ENCODE results near the gene HBE1.
"Not testable (repeated sequence)": the region's sequence is repeated elsewhere in the genome, so short reads cannot be mapped to it uniquely, and the experiment has no call there.

The HBE1 gene

DNA sequence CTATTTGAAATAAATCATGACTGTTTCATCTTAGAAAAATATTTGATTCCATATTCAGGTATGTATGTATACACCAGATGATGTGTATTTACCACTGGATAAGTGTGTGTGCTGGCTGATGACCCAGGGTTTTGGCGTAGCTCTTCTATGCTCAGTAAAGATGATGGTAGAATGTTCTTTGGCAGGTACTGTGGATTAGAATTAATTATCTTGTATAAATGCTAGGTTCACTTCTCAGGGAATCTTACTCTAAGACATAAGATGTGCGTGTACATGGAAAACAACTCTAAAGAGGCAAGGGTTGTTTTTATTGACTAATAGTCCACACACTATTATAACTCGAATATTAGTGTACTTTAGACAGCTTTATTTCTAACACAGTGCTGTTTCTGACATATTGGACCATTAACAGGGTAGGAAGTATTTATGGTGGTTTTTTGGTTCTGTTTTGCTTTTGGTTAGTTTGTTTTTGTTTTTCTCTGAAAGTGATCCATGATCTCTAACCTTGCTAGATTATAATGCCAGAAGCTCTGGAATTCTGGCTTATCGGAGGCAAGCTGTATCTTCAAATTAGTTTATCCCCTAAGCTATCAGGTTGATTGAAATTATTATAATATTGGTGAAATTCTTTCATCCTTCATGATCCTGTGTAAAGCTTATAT lies 19.1 kb downstream of the HBE1 start:
- H3K4me1 Mint-ChIP-seq, result no peaks in the 10 kb centered on the region
- H3K36me3 Mint-ChIP-seq, result no peaks in the 10 kb centered on the region

DNA sequence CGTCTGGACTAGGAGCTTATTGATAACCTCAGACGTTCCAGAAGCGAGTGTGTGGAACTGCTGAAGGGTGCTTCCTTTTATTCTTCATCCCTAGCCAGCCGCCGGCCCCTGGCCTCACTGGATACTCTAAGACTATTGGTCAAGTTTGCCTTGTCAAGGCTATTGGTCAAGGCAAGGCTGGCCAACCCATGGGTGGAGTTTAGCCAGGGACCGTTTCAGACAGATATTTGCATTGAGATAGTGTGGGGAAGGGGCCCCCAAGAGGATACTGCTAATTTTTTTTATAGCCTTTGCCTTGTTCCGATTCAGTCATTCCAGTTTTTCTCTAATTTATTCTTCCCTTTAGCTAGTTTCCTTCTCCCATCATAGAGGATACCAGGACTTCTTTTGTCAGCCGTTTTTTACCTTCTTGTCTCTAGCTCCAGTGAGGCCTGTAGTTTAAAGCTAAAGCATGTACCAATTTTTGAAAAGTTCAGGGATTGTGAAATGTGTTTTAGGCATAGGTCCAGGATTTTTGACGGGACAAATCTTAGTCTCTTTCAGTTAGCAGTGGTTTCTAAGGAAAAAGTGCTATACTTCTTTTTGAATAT lies 19.8 kb downstream of the HBE1 start, which contains the start of gene HBG1:
Gene HBG1 (minus strand): TSS at position 51 of the 590 bp plus-strand sequence. CDS start 53 bp downstream, outside the sequence.
- not testable (repeated sequence) for H3K9me3 Mint-ChIP-seq; H3K4me1 Mint-ChIP-seq; H3K27ac Mint-ChIP-seq; H3K4me3 Mint-ChIP-seq; DNase-seq (ENCODE audit: low spot score in 2 of 2); ATAC-seq; H3K36me3 Mint-ChIP-seq

More for the DNA sequence above, 19.1 kb downstream of the HBE1 start:
- ATAC-seq (no peak), DNase-seq (ENCODE audit: low spot score in 2 of 2) (no peak)
- Mint-ChIP-seq H3K9me3 (no peaks in the 10 kb centered on the region), H3K4me3 (no peak overlapping the region), H3K27ac (no peak overlapping the region)

DNA sequence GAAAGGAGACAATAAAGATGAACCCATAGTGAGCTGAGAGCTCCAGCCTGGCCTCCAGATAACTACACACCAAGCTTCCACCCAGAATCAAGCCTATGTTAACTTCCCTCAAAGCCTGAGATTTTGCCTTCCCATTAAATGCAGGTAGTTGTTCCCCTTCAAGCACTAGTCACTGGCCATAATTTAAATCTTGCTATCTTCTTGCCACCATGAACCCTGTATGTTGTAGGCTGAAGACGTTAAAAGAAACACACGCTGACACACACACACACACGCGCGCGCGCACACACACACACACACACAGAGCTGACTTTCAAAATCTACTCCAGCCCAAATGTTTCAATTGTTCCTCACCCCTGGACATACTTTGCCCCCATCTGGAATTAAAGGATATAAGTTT lies 21.2 kb downstream of the HBE1 start:
- DNase-seq (ENCODE audit: low spot score in 2 of 2); H3K27ac Mint-ChIP-seq; H3K4me1 Mint-ChIP-seq; H3K4me3 Mint-ChIP-seq; ATAC-seq; H3K36me3 Mint-ChIP-seq; H3K9me3 Mint-ChIP-seq: not testable (repeated sequence)

DNA sequence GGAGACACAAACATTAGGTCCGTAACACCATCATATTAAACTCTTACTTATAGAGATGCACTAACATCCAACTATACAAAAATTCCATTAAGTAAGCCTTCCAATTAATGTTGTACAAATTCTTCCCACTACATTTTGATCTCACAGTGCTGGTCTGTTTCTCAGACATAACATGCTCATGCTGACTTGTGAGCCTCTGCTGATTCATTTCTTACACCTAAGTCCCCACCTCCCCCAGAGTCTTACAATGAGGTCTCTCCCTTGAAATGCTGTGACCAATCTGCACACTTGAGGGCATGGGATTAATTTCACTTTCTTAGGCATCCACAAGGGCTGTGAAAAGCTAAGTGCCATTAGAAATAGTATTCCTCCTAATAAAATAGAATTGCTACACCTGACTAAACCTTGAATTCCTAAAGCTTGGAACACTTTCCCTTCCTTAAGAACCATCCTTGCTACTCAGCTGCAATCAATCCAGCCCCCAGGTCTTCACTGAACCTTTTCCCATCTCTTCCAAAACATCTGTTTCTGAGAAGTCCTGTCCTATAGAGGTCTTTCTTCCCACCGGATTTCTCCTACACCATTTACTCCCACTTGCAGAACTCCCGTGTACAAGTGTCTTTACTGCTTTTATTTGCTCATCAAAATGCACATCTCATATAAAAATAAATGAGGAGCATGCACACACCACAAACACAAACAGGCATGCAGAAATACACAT lies 22.1 kb downstream of the HBE1 start:
- Mint-ChIP-seq H3K9me3 (no peaks in the 10 kb centered on the region), H3K36me3 (no peaks in the 10 kb centered on the region), H3K4me3 (no peak overlapping the region), H3K4me1 (no peaks in the 10 kb centered on the region), H3K27ac (no peak overlapping the region)
- DNase-seq (ENCODE audit: low spot score in 2 of 2), result no peak
- ATAC-seq, result no peak

DNA sequence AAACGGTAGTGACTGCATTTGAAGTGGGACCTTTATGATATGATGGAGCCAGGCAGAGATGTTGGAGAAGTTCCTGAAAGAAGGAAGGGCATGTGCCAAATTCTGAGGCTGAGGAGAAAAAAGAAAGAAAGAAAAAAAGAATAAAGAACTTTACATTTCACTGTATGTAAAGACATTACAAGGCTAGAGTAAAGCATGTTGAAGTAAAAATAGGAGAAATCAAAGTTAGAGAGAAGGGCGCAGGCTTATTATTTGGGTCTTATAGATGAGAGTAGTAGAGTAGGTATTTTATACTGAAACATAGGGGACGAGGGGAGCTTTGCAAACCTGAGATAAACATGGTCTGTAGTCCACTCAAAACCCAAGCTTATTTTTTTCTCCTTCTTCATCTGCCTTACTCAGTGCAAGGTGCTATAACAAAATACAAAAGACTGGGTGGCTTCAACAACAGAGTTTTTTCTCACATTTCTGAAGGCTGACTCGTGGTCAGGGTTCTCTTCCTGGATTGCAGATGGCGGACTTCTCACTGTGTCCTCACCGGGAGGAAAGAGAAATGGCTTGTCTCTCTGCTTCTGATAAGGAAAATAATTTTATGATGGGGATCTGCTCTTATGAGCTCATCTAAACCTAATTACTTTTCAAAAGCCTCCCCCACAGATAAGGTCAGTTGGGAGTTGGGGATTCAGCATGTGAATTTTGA lies 22.8 kb downstream of the HBE1 start:
- no peak for ATAC-seq
- Mint-ChIP-seq H3K36me3 (no peaks in the 10 kb centered on the region), H3K4me1 (no peaks in the 10 kb centered on the region), H3K27ac (no peak overlapping the region), H3K4me3 (no peak overlapping the region), H3K9me3 (no peaks in the 10 kb centered on the region)
- no peak for DNase-seq (ENCODE audit: low spot score in 2 of 2)

DNA sequence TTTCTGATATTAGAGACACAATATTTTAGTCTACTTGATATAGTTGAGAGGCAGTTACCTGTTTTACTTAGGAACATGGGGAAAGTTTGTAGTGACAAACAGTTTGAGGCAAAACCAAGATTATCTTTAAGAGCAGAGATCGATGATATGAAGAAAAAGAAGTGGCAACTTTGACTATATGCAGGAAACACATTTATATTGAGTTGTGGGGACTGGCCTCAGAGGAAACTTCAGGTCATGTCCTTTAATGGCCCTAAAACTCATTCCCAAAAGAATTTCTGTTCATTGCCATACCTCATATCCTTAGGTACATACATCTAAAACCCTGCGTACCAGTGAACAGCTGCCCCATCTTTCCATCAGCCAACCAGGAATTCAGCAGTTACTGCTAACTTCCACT lies 24.6 kb downstream of the HBE1 start:
- H3K27ac Mint-ChIP-seq, result no peak overlapping the region

DNA sequence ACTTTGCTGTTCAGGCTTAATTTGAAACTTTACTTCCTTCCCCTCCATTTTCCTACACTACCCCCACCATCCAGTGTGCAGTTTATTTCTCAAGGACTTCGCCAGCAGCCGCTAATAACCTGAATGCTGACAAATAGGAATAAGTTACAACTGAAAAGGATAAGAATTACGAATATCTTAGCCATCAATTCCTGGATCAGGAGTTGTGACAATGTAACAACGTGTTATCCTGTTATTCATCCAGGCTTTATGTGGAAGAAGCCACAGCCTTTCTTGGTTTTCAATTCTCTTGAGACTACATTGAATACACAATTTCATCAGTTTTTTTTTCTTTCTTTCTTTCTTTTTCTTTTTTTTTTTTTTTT lies 25.9 kb downstream of the HBE1 start:
- DNase-seq (ENCODE audit: low spot score in 2 of 2) (no peak), ATAC-seq (no peak)
- Mint-ChIP-seq H3K4me3 (no peak overlapping the region), H3K4me1 (no peaks in the 10 kb centered on the region), H3K9me3 (no peaks in the 10 kb centered on the region), H3K36me3 (no peaks in the 10 kb centered on the region), H3K27ac (no peak overlapping the region)

More for the DNA sequence above, 24.6 kb downstream of the HBE1 start:
- Mint-ChIP-seq H3K36me3 (no peaks in the 10 kb centered on the region), H3K4me1 (no peaks in the 10 kb centered on the region), H3K4me3 (no peak overlapping the region), H3K9me3 (no peaks in the 10 kb centered on the region)
- ATAC-seq, result no peak
- no peak for DNase-seq (ENCODE audit: low spot score in 2 of 2)

DNA sequence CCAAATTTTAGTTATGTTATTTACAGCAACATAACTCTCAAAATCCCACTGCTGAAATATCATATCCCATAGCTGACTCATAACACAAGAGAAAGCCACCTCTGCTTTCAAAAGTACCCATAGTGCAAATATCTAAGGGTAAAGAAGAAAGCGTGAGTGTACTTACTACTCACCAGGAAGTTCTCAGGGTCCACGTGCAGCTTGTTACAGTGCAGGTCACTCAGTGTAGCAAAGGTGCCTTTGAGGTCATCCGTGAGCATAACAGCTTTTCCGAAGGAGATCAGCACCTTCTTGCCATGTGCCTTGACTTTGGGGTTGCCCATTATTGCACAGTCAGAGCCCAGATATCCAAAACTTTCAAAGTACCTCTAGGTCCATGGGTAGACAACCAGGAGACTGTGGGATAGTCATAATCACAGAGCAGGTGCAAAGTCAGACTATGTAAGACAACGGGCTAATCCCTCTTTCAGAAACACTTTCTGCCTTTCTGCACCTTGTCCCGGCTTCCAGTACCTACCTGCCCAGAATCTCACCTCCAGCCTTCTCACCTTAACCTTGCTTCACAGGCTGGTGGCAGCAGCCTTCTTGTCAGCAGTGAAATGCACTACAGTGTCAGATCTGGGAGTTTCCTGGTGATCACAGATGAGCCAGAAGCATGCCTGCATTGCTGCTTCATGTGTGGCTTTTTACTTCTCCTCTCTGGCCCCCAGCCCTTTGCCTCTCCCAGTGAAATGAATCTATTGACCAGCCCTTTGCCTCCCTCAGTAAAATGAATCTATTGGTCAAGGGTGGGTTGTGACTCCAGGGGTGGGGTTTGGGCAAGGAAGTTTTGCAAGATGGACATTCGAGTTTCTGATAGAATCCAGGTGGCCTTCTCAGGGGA lies 26.6 kb downstream of the HBE1 start:
- Mint-ChIP-seq H3K36me3 (no peaks in the 10 kb centered on the region), H3K4me1 (no peaks in the 10 kb centered on the region), H3K4me3 (no peak overlapping the region), H3K9me3 (no peaks in the 10 kb centered on the region), H3K27ac (no peak overlapping the region)
- ATAC-seq (no peak), DNase-seq (ENCODE audit: low spot score in 2 of 2) (no peak)

DNA sequence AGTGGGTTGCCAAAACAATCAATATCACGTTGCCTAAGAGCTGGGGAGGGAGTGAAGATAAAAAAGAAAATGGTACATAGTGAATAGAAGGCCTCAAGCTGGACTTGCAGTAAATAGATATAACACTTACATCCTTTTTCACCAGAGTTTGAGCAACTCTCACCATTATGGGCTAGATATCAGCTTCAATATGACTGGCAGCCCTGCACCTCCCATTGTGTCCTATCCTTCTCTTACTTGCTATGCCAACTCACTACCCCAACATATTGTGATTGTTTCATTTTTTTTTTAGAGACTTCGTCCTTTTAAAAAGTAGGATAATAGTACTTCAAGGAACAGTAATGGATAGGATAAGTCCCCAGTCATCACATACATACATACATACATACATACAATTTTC lies 27.5 kb downstream of the HBE1 start:
- Mint-ChIP-seq H3K36me3 (no peaks in the 10 kb centered on the region), H3K4me1 (no peaks in the 10 kb centered on the region), H3K27ac (no peak overlapping the region), H3K9me3 (no peaks in the 10 kb centered on the region), H3K4me3 (no peak overlapping the region)
- DNase-seq (ENCODE audit: low spot score in 2 of 2) (no peak), ATAC-seq (no peak)

DNA sequence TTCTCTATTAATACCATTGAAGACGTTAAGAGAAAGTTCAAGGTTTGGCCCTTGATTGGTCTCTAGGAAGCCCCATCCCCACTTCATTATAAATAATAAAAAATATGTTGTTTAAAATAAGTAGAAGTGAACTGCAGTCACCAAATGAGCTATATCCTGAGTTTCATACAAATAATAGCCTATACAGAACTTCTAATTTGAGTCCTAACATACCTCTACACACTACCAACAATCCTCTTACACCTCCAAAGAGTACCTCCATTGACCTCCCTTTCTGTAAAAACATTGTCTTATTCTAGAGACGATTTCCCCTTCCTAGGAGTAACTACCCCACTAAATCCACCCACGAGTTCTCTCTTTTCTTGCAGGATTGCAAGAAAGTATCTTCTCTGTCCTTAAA lies 28.3 kb downstream of the HBE1 start:
- Mint-ChIP-seq H3K27ac (no peak overlapping the region), H3K36me3 (no peaks in the 10 kb centered on the region), H3K9me3 (no peaks in the 10 kb centered on the region), H3K4me3 (no peak overlapping the region), H3K4me1 (no peaks in the 10 kb centered on the region)
- ATAC-seq, result no peak
- DNase-seq (ENCODE audit: low spot score in 2 of 2), result no peak

DNA sequence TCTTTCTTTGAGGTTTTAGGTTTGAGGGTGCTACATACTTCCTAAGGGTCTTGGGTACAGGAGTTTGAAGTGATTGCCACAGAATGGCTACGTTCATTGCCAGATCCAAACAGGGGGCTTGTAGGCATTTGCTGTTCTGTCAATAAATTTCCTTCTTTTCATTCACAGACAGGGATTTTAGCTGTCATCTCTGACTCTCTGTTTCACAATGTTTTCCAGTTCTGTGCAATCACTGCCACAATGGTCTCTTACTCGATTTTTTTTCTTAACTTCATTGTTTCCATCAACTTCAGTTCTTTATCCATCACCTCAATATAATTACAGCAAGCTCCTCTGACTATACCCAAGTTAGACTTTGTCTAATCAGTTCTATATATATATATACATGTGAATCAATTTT lies 29.3 kb downstream of the HBE1 start:
- no peak overlapping the region for H3K27ac Mint-ChIP-seq
- ATAC-seq (no peak), DNase-seq (ENCODE audit: low spot score in 2 of 2) (no peak)
- no peaks in the 10 kb centered on the region for H3K4me1 Mint-ChIP-seq
- H3K9me3 Mint-ChIP-seq, result no peaks in the 10 kb centered on the region
- no peak overlapping the region for H3K4me3 Mint-ChIP-seq
- no peaks in the 10 kb centered on the region for H3K36me3 Mint-ChIP-seq

DNA sequence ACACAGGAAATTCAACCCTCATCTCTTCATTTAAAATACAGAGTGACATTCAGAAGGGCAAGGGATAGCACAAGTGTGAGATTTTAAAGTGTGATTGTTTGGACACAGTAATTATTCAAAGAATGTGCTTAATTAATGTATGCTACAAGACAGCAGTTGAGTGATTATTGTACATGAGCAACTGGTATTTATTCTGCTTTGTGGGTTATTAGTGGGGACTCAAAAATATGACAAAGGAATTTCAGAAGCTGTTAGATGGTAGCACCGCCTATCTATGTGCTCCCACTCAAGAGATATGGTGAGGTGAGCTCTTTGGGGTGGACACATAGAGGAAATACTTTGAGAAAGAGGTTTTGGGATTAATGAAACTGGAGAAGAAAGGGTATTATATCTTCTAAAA lies 29.7 kb downstream of the HBE1 start:
- Mint-ChIP-seq H3K4me1 (no peaks in the 10 kb centered on the region), H3K36me3 (no peaks in the 10 kb centered on the region), H3K27ac (no peak overlapping the region), H3K9me3 (no peaks in the 10 kb centered on the region), H3K4me3 (no peak overlapping the region)
- no peak for ATAC-seq
- DNase-seq (ENCODE audit: low spot score in 2 of 2), result no peak

DNA sequence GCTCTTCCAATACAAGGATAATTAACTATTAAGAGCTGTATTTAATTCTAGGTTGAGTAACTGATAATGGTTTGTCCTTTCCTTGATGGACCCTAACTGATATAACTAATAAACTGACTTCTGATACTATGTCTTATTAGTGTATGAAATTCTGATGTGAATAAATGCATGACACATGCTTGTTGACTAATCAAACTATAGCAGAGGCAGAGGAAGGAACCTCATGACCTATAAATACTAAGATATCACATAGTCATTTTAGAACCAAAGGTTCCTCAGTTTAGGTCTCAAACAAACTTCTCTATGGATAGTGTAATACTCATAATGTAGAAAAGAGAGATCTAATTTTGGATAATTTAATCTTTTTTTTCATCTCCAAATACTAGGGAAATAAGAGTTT lies 30.7 kb downstream of the HBE1 start:
- no peaks in the 10 kb centered on the region for H3K4me1 Mint-ChIP-seq
- no peaks in the 10 kb centered on the region for H3K36me3 Mint-ChIP-seq
- ATAC-seq (no peak), DNase-seq (ENCODE audit: low spot score in 2 of 2) (no peak)
- H3K27ac Mint-ChIP-seq, result no peak overlapping the region
- H3K4me3 Mint-ChIP-seq, result no peak overlapping the region
- H3K9me3 Mint-ChIP-seq, result no peaks in the 10 kb centered on the region

DNA sequence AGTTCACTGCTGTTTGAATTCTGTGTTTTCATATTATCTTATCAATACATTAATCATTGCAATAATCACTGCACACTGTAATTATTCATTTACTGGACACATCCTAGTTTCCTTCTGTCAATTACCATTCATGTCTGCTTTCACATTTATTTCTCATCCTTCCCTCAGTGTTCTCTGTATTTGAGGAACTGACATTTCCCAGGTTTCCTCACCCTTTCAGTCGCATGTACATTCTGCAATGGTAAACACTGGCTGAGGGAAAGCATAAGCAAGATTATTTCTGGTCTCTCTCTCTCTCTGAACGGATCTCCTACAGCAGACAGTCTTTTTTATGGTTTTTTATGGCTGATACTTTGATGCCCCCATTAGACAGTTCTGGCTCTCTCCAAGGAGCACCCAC lies 31.3 kb downstream of the HBE1 start:
- no peak overlapping the region for H3K4me3 Mint-ChIP-seq
- H3K27ac Mint-ChIP-seq, result no peak overlapping the region
- ATAC-seq (no peak), DNase-seq (ENCODE audit: low spot score in 2 of 2) (no peak)
- no peaks in the 10 kb centered on the region for H3K36me3 Mint-ChIP-seq
- no peaks in the 10 kb centered on the region for H3K4me1 Mint-ChIP-seq
- no peaks in the 10 kb centered on the region for H3K9me3 Mint-ChIP-seq

DNA sequence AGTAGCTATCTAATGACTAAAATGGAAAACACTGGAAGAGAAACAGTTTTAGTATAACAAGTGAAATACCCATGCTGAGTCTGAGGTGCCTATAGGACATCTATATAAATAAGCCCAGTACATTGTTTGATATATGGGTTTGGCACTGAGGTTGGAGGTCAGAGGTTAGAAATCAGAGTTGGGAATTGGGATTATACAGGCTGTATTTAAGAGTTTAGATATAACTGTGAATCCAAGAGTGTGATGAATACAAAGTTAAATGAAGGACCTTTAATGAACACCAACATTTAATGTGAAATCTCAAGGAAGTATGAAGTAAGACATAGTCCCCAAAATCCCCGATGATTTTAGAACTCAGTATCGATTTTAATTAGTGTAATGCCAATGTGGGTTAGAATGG lies 32.3 kb downstream of the HBE1 start:
- no peak overlapping the region for H3K27ac Mint-ChIP-seq
- no peaks in the 10 kb centered on the region for H3K9me3 Mint-ChIP-seq
- no peak overlapping the region for H3K4me3 Mint-ChIP-seq

More for the DNA sequence above, 32.3 kb downstream of the HBE1 start:
- ATAC-seq, result no peak
- no peak for DNase-seq (ENCODE audit: low spot score in 2 of 2)
- Mint-ChIP-seq H3K4me1 (no peaks in the 10 kb centered on the region), H3K36me3 (no peaks in the 10 kb centered on the region)

Data from stimulated activated effector memory CD8-positive, alpha-beta T cell treated with anti-CD3 and anti-CD28 coated beads, Interleukin-12 subunit alpha, Interleukin-12 subunit beta, amount 100 ng/mL, for 72 hours (primary cell).